GM23338 (cell line): Measurements from ENCODE around the gene MBNL1. TPM values are rescaled to one million over a fixed set of nuclear protein-coding genes. Genes with fewer than 3 reads are reported as not detected.

Source experiments
- ATAC-seq: fragments of 200-7000 bp; cut with Tn5 transposase; 3 replicates; pipeline ENCODE4 v1.9.1; 2020
- DNase-seq: peaks from one replicate; pipeline ENCODE4 v3.0.0-alpha.2; 2015; ENCODE audit warnings: low spot score
- H2AFZ ChIP-seq: fragments of 200-600 bp; sonication (generic); 2 replicates; pipeline ENCODE4 v1.8.0; 2016; ENCODE audit warnings: antibody characterized with exemption, mild to moderate bottlenecking, moderate library complexity
- H3F3A ChIP-seq: fragments of 200-600 bp; sonication (generic); replicated peaks from 2 replicates; pipeline ENCODE4 v1.8.0; 2017; ENCODE audit warnings: antibody characterized with exemption, mixed run types, low read depth
- H3K27ac ChIP-seq: fragments of 200-600 bp; sonication (generic); 2 replicates; pipeline ENCODE4 v1.6.1; 2016; ENCODE audit warnings: low read depth
- H3K27me3 ChIP-seq: fragments of 200-600 bp; sonication (generic); 2 replicates; pipeline ENCODE4 v1.8.0; 2016; ENCODE audit warnings: mild to moderate bottlenecking, mixed run types, moderate library complexity; ENCODE audit not compliant: insufficient read depth
- H3K36me3 ChIP-seq: fragments of 200-600 bp; sonication (generic); 2 replicates; pipeline ENCODE4 v1.8.0; 2016; ENCODE audit warnings: mild to moderate bottlenecking; ENCODE audit not compliant: insufficient read depth
- H3K4me1 ChIP-seq: fragments of 200-600 bp; sonication (generic); 2 replicates; pipeline ENCODE4 v1.8.0; 2016; ENCODE audit warnings: mild to moderate bottlenecking, moderate library complexity; ENCODE audit not compliant: insufficient read depth
- H3K4me2 ChIP-seq: fragments of 200-600 bp; sonication (generic); 2 replicates; pipeline ENCODE4 v1.7.1; 2017; ENCODE audit warnings: mixed run types
- H3K4me3 ChIP-seq: fragments of 200-600 bp; sonication (generic); 2 replicates; pipeline ENCODE4 v1.6.1; 2016; ENCODE audit warnings: mixed run types
- H3K79me2 ChIP-seq: fragments of 200-600 bp; sonication (generic); replicated peaks from 2 replicates; pipeline ENCODE4 v1.8.0; 2017; ENCODE audit warnings: mild to moderate bottlenecking; ENCODE audit not compliant: insufficient read depth
- H3K9me2 ChIP-seq: fragments of 200-600 bp; sonication (generic); 2 replicates; pipeline ENCODE4 v1.8.0; 2017; ENCODE audit not compliant: insufficient read depth
- H4K20me1 ChIP-seq: fragments of 200-600 bp; sonication (generic); replicated peaks from 2 replicates; pipeline ENCODE4 v1.8.0; 2017; ENCODE audit warnings: mild to moderate bottlenecking; ENCODE audit not compliant: insufficient read depth
- H3K27ac Mint-ChIP-seq: 2 replicates; pipeline ENCODE4 v1.8.0; 2020; ENCODE audit warnings: inconsistent platforms, mild to moderate bottlenecking, moderate library complexity, mixed read lengths
- H3K27me3 Mint-ChIP-seq: 3 replicates; pipeline ENCODE4 v1.8.0; 2022; ENCODE audit warnings: low read depth, mild to moderate bottlenecking, moderate library complexity, mixed read lengths, inconsistent platforms; ENCODE audit not compliant: insufficient read depth, poor library complexity
- H3K36me3 Mint-ChIP-seq: 3 replicates; pipeline ENCODE4 v1.8.0; 2021; ENCODE audit warnings: low read depth, mild to moderate bottlenecking, inconsistent platforms, moderate library complexity, mixed read lengths
- H3K4me1 Mint-ChIP-seq: 3 replicates; pipeline ENCODE4 v1.8.0; 2020; ENCODE audit warnings: mild to moderate bottlenecking, inconsistent platforms, mixed read lengths
- H3K4me3 Mint-ChIP-seq: 3 replicates; pipeline ENCODE4 v1.8.0; 2021; ENCODE audit warnings: moderate library complexity, mild to moderate bottlenecking, inconsistent platforms, mixed read lengths
- H3K9me3 Mint-ChIP-seq: 3 replicates; pipeline ENCODE4 v1.8.0; 2020; ENCODE audit warnings: moderate library complexity, mild to moderate bottlenecking, inconsistent platforms, mixed read lengths
- CREB1 ChIP-seq: fragments of 250-450 bp; sonication (Bioruptor Pico); IDR thresholded peaks from 2 replicates; pipeline ENCODE4 v1.5.0; 2020; ENCODE audit warnings: low read depth, mild to moderate bottlenecking, moderate library complexity
- EZH2 ChIP-seq: fragments of 200-600 bp; sonication (generic); IDR thresholded peaks from one replicate; pipeline ENCODE4 v1.8.0; 2017; ENCODE audit warnings: antibody characterized with exemption, mild to moderate bottlenecking, low read depth; ENCODE audit not compliant: unreplicated experiment
- JUNB ChIP-seq: IDR thresholded peaks from one replicate; pipeline ENCODE4 v1.6.1; 2016; ENCODE audit warnings: antibody characterized with exemption; ENCODE audit not compliant: unreplicated experiment
- POLR2AphosphoS5 ChIP-seq: IDR thresholded peaks from 2 replicates; pipeline ENCODE4 v1.6.1; 2016; ENCODE audit warnings: antibody characterized with exemption, low read depth
- ZNF114 ChIP-seq: fragments of 250-450 bp; sonication (Bioruptor Pico); IDR thresholded peaks from 2 replicates; pipeline ENCODE4 v1.5.0; 2020; ENCODE audit warnings: mild to moderate bottlenecking, moderate library complexity
- ZNF462 ChIP-seq: fragments of 250-450 bp; sonication (Bioruptor Pico); IDR thresholded peaks from 2 replicates; pipeline ENCODE4 v1.5.0; 2020; ENCODE audit warnings: mild to moderate bottlenecking, moderate library complexity
- polyA plus RNA-seq: library from polyadenylated mRNA; unstranded; fragments of >200 nt; fragmentation: Nextera tagmentation; extraction: Ambion mirVana; gene quantifications from 2 replicates; pipeline ENCODE4 v1.2.1, GENCODE V29; 2016
- total RNA-seq: library from RNA; depleted of rRNA; stranded (reverse); fragments of >200 nt; shearing (Covaris generic); gene quantifications from 2 replicates; pipeline ENCODE4 v1.2.3, GENCODE V29; 2014
- TF ChIP-seq, protein P1 (sequence below): IDR thresholded peaks from 2 replicates; pipeline ENCODE4 v1.6.1; 2016; ENCODE audit warnings: antibody characterized with exemption

Gene MBNL1
- total and polyA plus RNA-seq, 2 experiments from 2014 or later: 9.4 to 23.2 TPM

DNA sequence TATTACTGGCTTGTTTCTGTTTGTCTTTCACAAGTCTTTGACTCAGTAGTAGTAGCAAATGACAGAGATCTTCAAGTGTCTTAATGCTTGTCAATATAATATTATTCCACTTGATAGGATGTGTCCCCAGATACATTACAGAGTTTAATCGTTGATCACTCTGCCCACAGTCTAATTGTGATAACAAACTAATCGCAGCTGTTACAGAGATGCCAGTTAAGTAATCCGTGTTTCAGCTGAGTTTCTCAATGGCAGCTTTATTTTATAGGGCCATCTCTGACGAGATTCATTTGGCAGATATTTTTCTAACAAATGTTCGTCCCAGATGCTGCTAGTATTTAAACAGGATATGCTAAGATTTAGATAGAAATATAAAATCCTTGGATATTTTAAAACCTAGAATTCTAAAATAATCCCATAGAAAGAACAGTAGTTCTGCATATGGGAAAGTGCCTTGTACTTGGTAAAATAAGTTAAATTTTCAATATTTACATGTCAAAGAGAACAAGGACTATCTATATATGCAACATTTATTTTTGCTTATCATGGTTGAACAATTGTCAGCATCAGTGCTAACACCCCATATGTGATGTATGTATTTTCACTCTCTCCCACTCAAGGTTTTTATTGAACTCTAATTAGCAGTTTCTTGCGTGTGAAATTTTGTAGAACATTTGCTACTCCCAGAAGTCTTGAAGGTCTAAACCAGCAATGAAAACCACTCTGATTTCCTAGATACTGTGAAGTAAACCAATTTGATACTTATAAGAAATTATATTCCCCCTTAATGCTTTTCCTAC lies 185.5 kb downstream of the MBNL1 start (continued):
- no peak for TF ChIP-seq ZNF462 (CRISPR knock-in tag)
- no peak for TF ChIP-seq ZNF114 (CRISPR knock-in tag)

- H3K27ac ChIP-seq: no peak overlapping the region
- H3K4me1 ChIP-seq: 0 out of 2 replicates have a peak, but pooled peaks cover 4% of the 10 kb centered on the region
- H3K4me1 Mint-ChIP-seq: peaks cover 4% of the 10 kb centered on the region
- H3K9me2 ChIP-seq: no peaks in the 10 kb centered on the region
- H3K36me3 ChIP-seq: no peaks in the 10 kb centered on the region
- no peak overlapping the region for H3K4me3 ChIP-seq
- no peaks in the 10 kb centered on the region for H3K27me3 ChIP-seq
- H4K20me1 ChIP-seq: no peaks in the 10 kb centered on the region
- no peaks in the 10 kb centered on the region for H3K9me3 Mint-ChIP-seq
- no peak overlapping the region for H3K27ac Mint-ChIP-seq
- no peak overlapping the region for H3K4me3 Mint-ChIP-seq
- no peak for DNase-seq
- H3K27me3 Mint-ChIP-seq: no peaks in the 10 kb centered on the region
- H3K36me3 Mint-ChIP-seq: peaks cover 7% of the 10 kb centered on the region; the same call in 2 of the 3 replicates
- H3F3A ChIP-seq: no peaks in the 10 kb centered on the region
- no peak overlapping the region for H2AFZ ChIP-seq
- H3K4me2 ChIP-seq: no peak overlapping the region
- ATAC-seq: no peak
- no peaks in the 10 kb centered on the region for H3K79me2 ChIP-seq
- no peak for TF ChIP-seq ZNF462 (CRISPR knock-in tag)
- TF ChIP-seq, protein P1, sequence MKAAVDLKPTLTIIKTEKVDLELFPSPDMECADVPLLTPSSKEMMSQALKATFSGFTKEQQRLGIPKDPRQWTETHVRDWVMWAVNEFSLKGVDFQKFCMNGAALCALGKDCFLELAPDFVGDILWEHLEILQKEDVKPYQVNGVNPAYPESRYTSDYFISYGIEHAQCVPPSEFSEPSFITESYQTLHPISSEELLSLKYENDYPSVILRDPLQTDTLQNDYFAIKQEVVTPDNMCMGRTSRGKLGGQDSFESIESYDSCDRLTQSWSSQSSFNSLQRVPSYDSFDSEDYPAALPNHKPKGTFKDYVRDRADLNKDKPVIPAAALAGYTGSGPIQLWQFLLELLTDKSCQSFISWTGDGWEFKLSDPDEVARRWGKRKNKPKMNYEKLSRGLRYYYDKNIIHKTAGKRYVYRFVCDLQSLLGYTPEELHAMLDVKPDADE: no peak
- TF ChIP-seq EZH2: no peak
- TF ChIP-seq JUNB: no peak
- no peak for TF ChIP-seq ZNF114 (CRISPR knock-in tag)
- no peak for TF ChIP-seq CREB1 (CRISPR knock-in tag)
- no peak for TF ChIP-seq POLR2AphosphoS5
These were observed 187.3 kb downstream of the MBNL1 start for GRCh38 chr3:152455989-152456388.
